ENCODE results near the gene MX2.

Gene MX2

DNA sequence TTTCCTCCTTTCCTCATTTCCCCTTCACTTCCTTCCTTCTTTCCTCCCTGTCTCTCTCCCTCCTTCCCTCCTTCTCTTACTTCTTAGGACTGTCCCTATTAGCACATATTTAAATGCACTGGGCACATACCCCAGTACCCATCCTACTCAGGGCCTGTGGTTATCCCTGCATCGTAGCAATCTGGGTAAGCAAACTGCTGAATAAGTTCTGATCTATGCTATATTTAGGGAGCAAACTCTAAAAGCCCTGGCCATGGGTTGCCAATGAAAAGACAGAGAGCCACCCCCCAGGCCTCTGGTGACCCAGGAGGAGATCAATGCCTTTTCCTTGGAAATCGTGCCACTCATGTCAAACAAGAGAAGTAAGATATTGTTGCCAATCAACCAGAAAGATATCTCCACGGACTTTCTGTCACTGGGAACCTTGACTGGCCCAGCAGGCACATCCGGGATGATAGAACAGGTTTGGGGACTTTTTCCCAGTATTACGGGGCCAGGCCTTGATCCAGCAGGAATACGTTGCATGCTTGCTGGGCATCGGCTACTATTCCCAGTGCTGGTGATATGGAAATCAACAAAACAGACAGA is 39.8 kb upstream of the MX2 start:
- no peak overlapping the region for H3K27ac ChIP-seq (ENCODE audit: extremely low read depth, low read depth, low read length)
- CTCF ChIA-PET = interaction anchor here (0.5 kb wide), 1 partner anchor 10 kb away, joined by 3 read pairs; no protein-coding TSS in a partner anchor
- no peak overlapping the region for H3K4me3 ChIP-seq (ENCODE audit: low read depth, low read length)
- POLR2A ChIA-PET = no interaction called here
- no peaks in the 10 kb centered on the region for H3K4me1 ChIP-seq (ENCODE audit: control insufficient read depth, insufficient read depth, low read length)
- no peaks in the 10 kb centered on the region for H3K36me3 ChIP-seq (ENCODE audit: control insufficient read depth in 2 of 2, insufficient read depth in 1 of 2, low read length in 2 of 2)
- H3K9me3 ChIP-seq (ENCODE audit: control insufficient read depth, insufficient read depth, low read depth, low read length) = no peaks in the 10 kb centered on the region
- TF ChIP-seq ZSCAN30 (tag by site-specific recombination; IDR thresholded peaks at IDR 0.05) (no peak), KLF10 (tag by site-specific recombination; IDR thresholded peaks at IDR 0.05) (no peak), ZNF335 (tag by site-specific recombination; conservative IDR thresholded peaks at IDR 0.05) (no peak), ZNF394 (tag by site-specific recombination; IDR thresholded peaks at IDR 0.05; ENCODE audit: borderline replicate concordance) (no peak), RBAK (tag by site-specific recombination; IDR thresholded peaks at IDR 0.05) (no peak), ZNF658 (tag by site-specific recombination; IDR thresholded peaks at IDR 0.05) (no peak), ZNF366 (tag by site-specific recombination; conservative IDR thresholded peaks at IDR 0.05) (no peak), ZNF350 (tag by site-specific recombination; IDR thresholded peaks at IDR 0.05) (no peak), ZNF747 (tag by site-specific recombination; IDR thresholded peaks at IDR 0.05) (no peak), ZNF16 (tag by site-specific recombination; IDR thresholded peaks at IDR 0.05; ENCODE audit: low read depth) (no peak), MEIS1 (CRISPR knock-in tag; IDR thresholded peaks at IDR 0.05; ENCODE audit: borderline replicate concordance) (no peak), ZNF596 (tag by site-specific recombination; IDR thresholded peaks at IDR 0.05) (no peak), KLF9 (tag by site-specific recombination; IDR thresholded peaks at IDR 0.05; ENCODE audit: low read depth) (no peak)
- TF ChIP-seq, protein P1, sequence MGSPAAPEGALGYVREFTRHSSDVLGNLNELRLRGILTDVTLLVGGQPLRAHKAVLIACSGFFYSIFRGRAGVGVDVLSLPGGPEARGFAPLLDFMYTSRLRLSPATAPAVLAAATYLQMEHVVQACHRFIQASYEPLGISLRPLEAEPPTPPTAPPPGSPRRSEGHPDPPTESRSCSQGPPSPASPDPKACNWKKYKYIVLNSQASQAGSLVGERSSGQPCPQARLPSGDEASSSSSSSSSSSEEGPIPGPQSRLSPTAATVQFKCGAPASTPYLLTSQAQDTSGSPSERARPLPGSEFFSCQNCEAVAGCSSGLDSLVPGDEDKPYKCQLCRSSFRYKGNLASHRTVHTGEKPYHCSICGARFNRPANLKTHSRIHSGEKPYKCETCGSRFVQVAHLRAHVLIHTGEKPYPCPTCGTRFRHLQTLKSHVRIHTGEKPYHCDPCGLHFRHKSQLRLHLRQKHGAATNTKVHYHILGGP (tag by site-specific recombination; IDR thresholded peaks at IDR 0.05) = no peak
- TF ChIP-seq, protein P2, sequence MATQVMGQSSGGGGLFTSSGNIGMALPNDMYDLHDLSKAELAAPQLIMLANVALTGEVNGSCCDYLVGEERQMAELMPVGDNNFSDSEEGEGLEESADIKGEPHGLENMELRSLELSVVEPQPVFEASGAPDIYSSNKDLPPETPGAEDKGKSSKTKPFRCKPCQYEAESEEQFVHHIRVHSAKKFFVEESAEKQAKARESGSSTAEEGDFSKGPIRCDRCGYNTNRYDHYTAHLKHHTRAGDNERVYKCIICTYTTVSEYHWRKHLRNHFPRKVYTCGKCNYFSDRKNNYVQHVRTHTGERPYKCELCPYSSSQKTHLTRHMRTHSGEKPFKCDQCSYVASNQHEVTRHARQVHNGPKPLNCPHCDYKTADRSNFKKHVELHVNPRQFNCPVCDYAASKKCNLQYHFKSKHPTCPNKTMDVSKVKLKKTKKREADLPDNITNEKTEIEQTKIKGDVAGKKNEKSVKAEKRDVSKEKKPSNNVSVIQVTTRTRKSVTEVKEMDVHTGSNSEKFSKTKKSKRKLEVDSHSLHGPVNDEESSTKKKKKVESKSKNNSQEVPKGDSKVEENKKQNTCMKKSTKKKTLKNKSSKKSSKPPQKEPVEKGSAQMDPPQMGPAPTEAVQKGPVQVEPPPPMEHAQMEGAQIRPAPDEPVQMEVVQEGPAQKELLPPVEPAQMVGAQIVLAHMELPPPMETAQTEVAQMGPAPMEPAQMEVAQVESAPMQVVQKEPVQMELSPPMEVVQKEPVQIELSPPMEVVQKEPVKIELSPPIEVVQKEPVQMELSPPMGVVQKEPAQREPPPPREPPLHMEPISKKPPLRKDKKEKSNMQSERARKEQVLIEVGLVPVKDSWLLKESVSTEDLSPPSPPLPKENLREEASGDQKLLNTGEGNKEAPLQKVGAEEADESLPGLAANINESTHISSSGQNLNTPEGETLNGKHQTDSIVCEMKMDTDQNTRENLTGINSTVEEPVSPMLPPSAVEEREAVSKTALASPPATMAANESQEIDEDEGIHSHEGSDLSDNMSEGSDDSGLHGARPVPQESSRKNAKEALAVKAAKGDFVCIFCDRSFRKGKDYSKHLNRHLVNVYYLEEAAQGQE (tag by site-specific recombination; IDR thresholded peaks at IDR 0.05) = no peak
- TF ChIP-seq, protein P3, sequence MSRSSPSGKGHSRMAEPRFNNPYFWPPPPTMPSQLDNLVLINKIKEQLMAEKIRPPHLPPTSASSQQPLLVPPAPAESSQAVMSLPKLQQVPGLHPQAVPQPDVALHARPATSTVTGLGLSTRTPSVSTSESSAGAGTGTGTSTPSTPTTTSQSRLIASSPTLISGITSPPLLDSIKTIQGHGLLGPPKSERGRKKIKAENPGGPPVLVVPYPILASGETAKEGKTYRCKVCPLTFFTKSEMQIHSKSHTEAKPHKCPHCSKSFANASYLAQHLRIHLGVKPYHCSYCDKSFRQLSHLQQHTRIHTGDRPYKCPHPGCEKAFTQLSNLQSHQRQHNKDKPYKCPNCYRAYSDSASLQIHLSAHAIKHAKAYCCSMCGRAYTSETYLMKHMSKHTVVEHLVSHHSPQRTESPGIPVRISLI (tag by site-specific recombination; IDR thresholded peaks at IDR 0.05) = no peak
- TF ChIP-seq, protein P4, sequence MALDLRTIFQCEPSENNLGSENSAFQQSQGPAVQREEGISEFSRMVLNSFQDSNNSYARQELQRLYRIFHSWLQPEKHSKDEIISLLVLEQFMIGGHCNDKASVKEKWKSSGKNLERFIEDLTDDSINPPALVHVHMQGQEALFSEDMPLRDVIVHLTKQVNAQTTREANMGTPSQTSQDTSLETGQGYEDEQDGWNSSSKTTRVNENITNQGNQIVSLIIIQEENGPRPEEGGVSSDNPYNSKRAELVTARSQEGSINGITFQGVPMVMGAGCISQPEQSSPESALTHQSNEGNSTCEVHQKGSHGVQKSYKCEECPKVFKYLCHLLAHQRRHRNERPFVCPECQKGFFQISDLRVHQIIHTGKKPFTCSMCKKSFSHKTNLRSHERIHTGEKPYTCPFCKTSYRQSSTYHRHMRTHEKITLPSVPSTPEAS (tag by site-specific recombination; IDR thresholded peaks at IDR 0.05) = no peak
- TF ChIP-seq, protein P5, sequence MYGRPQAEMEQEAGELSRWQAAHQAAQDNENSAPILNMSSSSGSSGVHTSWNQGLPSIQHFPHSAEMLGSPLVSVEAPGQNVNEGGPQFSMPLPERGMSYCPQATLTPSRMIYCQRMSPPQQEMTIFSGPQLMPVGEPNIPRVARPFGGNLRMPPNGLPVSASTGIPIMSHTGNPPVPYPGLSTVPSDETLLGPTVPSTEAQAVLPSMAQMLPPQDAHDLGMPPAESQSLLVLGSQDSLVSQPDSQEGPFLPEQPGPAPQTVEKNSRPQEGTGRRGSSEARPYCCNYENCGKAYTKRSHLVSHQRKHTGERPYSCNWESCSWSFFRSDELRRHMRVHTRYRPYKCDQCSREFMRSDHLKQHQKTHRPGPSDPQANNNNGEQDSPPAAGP (tag by site-specific recombination; IDR thresholded peaks at IDR 0.05) = no peak
